Activated CD8-positive, alpha-beta memory T cell treated with anti-CD3 and anti-CD28 coated beads for 36 hours (primary cell): ENCODE measurements around the gene GDF2. TPM values are rescaled to one million over a fixed set of nuclear protein-coding genes. Genes with fewer than 3 reads are reported as not detected.

Experiments used
- CTCF ChIA-PET: fragments of 350-600 bp; sonication (Branson Sonifier 250); formaldehyde crosslinking; loops from one replicate; lab custom pipeline; 2021; ENCODE audit warnings: antibody characterized with exemption; lab: Charles Lee
- POLR2A ChIA-PET: fragments of 350-600 bp; sonication (Branson Sonifier 250); formaldehyde crosslinking; loops from one replicate; lab custom pipeline; 2021; ENCODE audit warnings: antibody characterized with exemption; lab: Charles Lee
- total RNA-seq, 2 experiments: library from RNA; stranded (reverse); gene quantifications; one replicate each; pipeline ENCODE4 v1.2.3, GENCODE V29; 2021

The GDF2 gene
- not detected for total RNA-seq

GRCh38 chr10:47322300-47323061 is at the start of gene GDF2:
GDF2 (plus strand) TSS chr10:47322454; CDS start chr10:47322669, 215 bp downstream.
- ChIA-PET POLR2A (no interaction called here), CTCF (interaction anchor here (0.7 kb wide), 1 partner anchor 275 kb away, joined by 3 read pairs; no protein-coding TSS in a partner anchor)

GRCh38 chr10:47276071-47276470 is 46.2 kb upstream of the GDF2 start:
- CTCF ChIA-PET = interaction anchor here (1.1 to 1.6 kb wide), 2 partner anchors 10 to 36 kb away, joined by 3 to 4 read pairs; no protein-coding TSS in a partner anchor
- POLR2A ChIA-PET = no interaction called here

GRCh38 chr10:47276576-47277351 is 45.5 kb upstream of the GDF2 start:
- POLR2A ChIA-PET = no interaction called here
- CTCF ChIA-PET = interaction anchor here (1.1 to 1.6 kb wide), 2 partner anchors 9 to 35 kb away, joined by 3 to 4 read pairs; no protein-coding TSS in a partner anchor

GRCh38 chr10:47277352-47278151 is 44.7 kb upstream of the GDF2 start:
- CTCF ChIA-PET = interaction anchor here (1.6 kb wide), 1 partner anchor 230 kb away, joined by 5 read pairs; no protein-coding TSS in a partner anchor
- POLR2A ChIA-PET = no interaction called here

GRCh38 chr10:47278152-47278473 is 44.1 kb upstream of the GDF2 start:
- POLR2A ChIA-PET = no interaction called here
- CTCF ChIA-PET = interaction anchor here (1.6 kb wide), 1 partner anchor 230 kb away, joined by 5 read pairs; no protein-coding TSS in a partner anchor

GRCh38 chr10:47278720-47279119 is 43.5 kb upstream of the GDF2 start:
- POLR2A ChIA-PET = no interaction called here
- CTCF ChIA-PET = interaction anchor here (1.6 kb wide), 1 partner anchor 231 kb away, joined by 5 read pairs; no protein-coding TSS in a partner anchor

- ChIA-PET CTCF (no interaction called here), POLR2A (no interaction called here)
Observed at GRCh38 chr10:47279276-47279675, 43.0 kb upstream of the GDF2 start.

- CTCF ChIA-PET = interaction anchor here (0.9 kb wide), 1 partner anchor 257 kb away, joined by 3 read pairs; no protein-coding TSS in a partner anchor
- POLR2A ChIA-PET = no interaction called here
Observed at GRCh38 chr10:47282005-47282656, 40.1 kb upstream of the GDF2 start.

- ChIA-PET CTCF (interaction anchor here (0.9 kb wide), 1 partner anchor 258 kb away, joined by 3 read pairs; no protein-coding TSS in a partner anchor), POLR2A (no interaction called here)
Observed at GRCh38 chr10:47282657-47283018, 39.6 kb upstream of the GDF2 start.

GRCh38 chr10:47283101-47283630 is 39.1 kb upstream of the GDF2 start:
- ChIA-PET CTCF (interaction anchor here (0.9 kb wide), 1 partner anchor 258 kb away, joined by 3 read pairs; no protein-coding TSS in a partner anchor), POLR2A (no interaction called here)

- CTCF ChIA-PET = no interaction called here
Observed at GRCh38 chr10:47283848-47284247, 38.4 kb upstream of the GDF2 start.

GRCh38 chr10:47285381-47286115 is 36.7 kb upstream of the GDF2 start:
- ChIA-PET CTCF (interaction anchor here (2.1 kb wide), 1 partner anchor 9 kb away, joined by 4 read pairs; no protein-coding TSS in a partner anchor), POLR2A (no interaction called here)

More at GRCh38 chr10:47283848-47284247, 38.4 kb upstream of the GDF2 start:
- POLR2A ChIA-PET = no interaction called here

GRCh38 chr10:47286116-47286505 is 36.1 kb upstream of the GDF2 start:
- CTCF ChIA-PET = interaction anchor here (2.1 kb wide), 1 partner anchor 10 kb away, joined by 4 read pairs; no protein-coding TSS in a partner anchor
- POLR2A ChIA-PET = no interaction called here

GRCh38 chr10:47286591-47287315 is 35.5 kb upstream of the GDF2 start:
- POLR2A ChIA-PET = no interaction called here
- CTCF ChIA-PET = interaction anchor here (2.1 kb wide), 1 partner anchor 11 kb away, joined by 4 read pairs; no protein-coding TSS in a partner anchor

GRCh38 chr10:47287365-47287802 is 34.9 kb upstream of the GDF2 start:
- ChIA-PET POLR2A (no interaction called here), CTCF (no interaction called here)

- POLR2A ChIA-PET = no interaction called here
- CTCF ChIA-PET = no interaction called here
Observed at GRCh38 chr10:47287805-47288204, 34.4 kb upstream of the GDF2 start.

GRCh38 chr10:47288236-47288635 is 34.0 kb upstream of the GDF2 start:
- ChIA-PET CTCF (no interaction called here), POLR2A (no interaction called here)
